Thyroid gland (tissue), 4 donors: ENCODE results near the gene GATB.

ENCODE experiments used
- POLR2A ChIP-seq, 2 donors: fragments of 450-650 bp; IDR thresholded peaks; one replicate each; pipeline ENCODE4 v1.6.1; 2017; ENCODE audit warnings: antibody characterized with exemption in 2 of 2, mild to moderate bottlenecking in 2 of 2, moderate library complexity in 1 of 2
- TF ChIP-seq, protein P1 (sequence below), 6 experiments: fragments of 200-600 bp in 3 of 6; fragments of 450-650 bp in 3 of 6; sonication (generic) in 3 of 6; IDR thresholded peaks; one replicate each; pipeline ENCODE4 v1.5.1; 2016 to 2019; ENCODE audit warnings: antibody characterized with exemption in 6 of 6, mild to moderate bottlenecking in 2 of 6, inconsistent platforms in 1 of 6, moderate library complexity in 1 of 6

DNA sequence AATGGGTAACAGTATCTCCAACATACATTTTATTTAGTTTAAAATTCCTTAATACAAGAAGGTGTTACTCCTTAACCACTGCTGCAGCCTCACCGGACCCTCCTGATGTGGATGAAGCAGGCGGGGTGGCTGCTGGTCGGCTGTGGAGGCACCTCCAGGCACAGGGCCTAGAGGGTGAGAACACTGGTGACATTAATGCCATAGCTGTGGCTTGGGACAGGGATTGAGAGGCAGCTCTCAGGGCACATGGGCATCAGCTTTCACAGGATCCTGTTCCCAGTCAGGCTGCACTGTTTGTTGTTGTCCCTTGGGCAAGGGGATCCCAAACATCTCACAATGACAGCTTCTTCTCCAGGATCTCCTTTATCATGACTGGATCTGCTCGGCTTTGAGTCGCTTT lies 90.0 kb downstream of the GATB start:
- TF ChIP-seq, protein P1, sequence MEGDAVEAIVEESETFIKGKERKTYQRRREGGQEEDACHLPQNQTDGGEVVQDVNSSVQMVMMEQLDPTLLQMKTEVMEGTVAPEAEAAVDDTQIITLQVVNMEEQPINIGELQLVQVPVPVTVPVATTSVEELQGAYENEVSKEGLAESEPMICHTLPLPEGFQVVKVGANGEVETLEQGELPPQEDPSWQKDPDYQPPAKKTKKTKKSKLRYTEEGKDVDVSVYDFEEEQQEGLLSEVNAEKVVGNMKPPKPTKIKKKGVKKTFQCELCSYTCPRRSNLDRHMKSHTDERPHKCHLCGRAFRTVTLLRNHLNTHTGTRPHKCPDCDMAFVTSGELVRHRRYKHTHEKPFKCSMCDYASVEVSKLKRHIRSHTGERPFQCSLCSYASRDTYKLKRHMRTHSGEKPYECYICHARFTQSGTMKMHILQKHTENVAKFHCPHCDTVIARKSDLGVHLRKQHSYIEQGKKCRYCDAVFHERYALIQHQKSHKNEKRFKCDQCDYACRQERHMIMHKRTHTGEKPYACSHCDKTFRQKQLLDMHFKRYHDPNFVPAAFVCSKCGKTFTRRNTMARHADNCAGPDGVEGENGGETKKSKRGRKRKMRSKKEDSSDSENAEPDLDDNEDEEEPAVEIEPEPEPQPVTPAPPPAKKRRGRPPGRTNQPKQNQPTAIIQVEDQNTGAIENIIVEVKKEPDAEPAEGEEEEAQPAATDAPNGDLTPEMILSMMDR (IDR thresholded peaks at IDR 0.05), result no peak
- no peak for TF ChIP-seq POLR2A (IDR thresholded peaks at IDR 0.05)
